ENCODE results near the gene SLC37A1.
A peak's percentile ranks its signal among the peaks of the same experiment; 100 is the strongest.

SLC37A1 gene

DNA sequence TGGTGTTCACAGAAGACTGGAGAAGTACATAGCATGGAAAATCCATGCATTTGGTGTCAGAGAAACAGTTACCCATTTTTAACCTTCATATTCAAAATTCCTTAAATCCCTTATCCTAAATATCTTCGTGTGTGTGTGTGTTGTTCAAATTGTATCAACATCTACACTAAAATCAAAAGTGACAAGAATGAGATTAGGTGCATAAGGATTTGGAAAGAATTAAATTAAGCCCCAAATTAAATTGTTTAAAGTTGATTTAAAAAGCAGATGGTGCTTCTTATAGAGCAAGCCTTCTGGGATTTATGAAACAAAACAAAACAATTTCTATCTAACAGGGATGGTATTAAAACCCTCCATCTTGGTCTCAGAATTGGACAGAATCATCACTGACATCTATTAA lies 22.3 kb upstream of the SLC37A1 start:
- Histone ChIP-seq H4K8ac (ENCODE audit: low read length) (no peak overlapping the region), H3K27ac (ENCODE audit: low read length, poor library complexity, severe bottlenecking) (no peak overlapping the region), H3K79me1 (replicated peaks; ENCODE audit: low read length, poor library complexity, severe bottlenecking) (peaks cover 2% of the 10 kb centered on the region), H2BK120ac (ENCODE audit: low read depth, low read length) (no peak overlapping the region), H3K18ac (ENCODE audit: low read depth in 1 of 2, low read length in 2 of 2) (no peak overlapping the region), H2AK5ac (ENCODE audit: low read length, severe bottlenecking) (no peak overlapping the region), H3K27me3 (ENCODE audit: control insufficient read depth in 1 of 2, insufficient read depth in 1 of 2, low read length in 2 of 2) (peaks cover 6 to 30% of the 10 kb centered on the region in 2 experiments), H3K9me3 (ENCODE audit: control insufficient read depth, low read length) (no peaks in the 10 kb centered on the region), H3K9ac (ENCODE audit: low read length) (no peak overlapping the region), H2AFZ (ENCODE audit: low read depth, low read length) (no peak overlapping the region), H3K23ac (ENCODE audit: low read length in 2 of 2) (no peak overlapping the region), H2BK5ac (ENCODE audit: low read depth, low read length, poor library complexity, severe bottlenecking) (no peak overlapping the region), H3K4me1 (ENCODE audit: control insufficient read depth, insufficient read depth, low read depth, low read length) (peaks cover 7% of the 10 kb centered on the region), H4K91ac (ENCODE audit: low read length) (no peak overlapping the region), H3K4me2 (ENCODE audit: low read length, poor library complexity, severe bottlenecking) (no peak overlapping the region), H3K4ac (ENCODE audit: low read depth in 1 of 2, low read length in 2 of 2) (no peak overlapping the region), H3K4me3 (ENCODE audit: insufficient read depth in 1 of 2, low read depth in 1 of 2, low read length in 2 of 2) (no peak overlapping the region), H2BK15ac (ENCODE audit: low read depth, poor library complexity, severe bottlenecking) (no peak overlapping the region), H3K36me3 (ENCODE audit: control insufficient read depth in 1 of 2, insufficient read depth in 2 of 2, low read depth in 1 of 2, low read length in 2 of 2) (no peaks in the 10 kb centered on the region), H2BK12ac (ENCODE audit: low read length in 2 of 2) (no peak overlapping the region), H3K14ac (ENCODE audit: low read length in 2 of 2) (no peak overlapping the region)
- DNase-seq = no peak
- WGBS = no CpG with 5 or more reads among the region's 1 CpG

DNA sequence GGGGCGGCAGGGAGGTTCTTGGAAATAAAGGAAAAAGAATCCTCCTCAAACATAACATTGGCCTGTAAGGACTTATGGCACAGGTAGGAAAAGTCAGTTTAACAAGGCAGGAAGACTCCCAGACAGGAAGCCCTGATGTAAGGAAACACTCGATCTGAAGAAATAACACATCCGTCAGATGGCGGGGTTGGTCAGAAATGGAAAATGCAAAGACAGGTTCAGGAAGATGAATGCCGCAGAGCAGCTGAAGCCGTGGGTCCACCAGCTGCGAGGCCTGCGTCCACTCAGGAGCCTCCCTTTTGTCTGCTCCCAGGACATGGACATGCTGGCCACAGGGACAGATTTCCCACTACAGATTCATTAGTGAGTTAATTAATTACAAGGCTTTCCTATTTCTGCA lies 21.5 kb upstream of the SLC37A1 start:
- DNase-seq = no peak
- H3K23ac ChIP-seq (ENCODE audit: low read length in 2 of 2) = no peak overlapping the region

GRCh38 chr21:42493109-42494060 lies 20.3 kb upstream of the SLC37A1 start:
- H2BK15ac ChIP-seq (ENCODE audit: low read depth, poor library complexity, severe bottlenecking) = no peak overlapping the region
- H3K4me3 ChIP-seq (ENCODE audit: insufficient read depth in 1 of 2, low read depth in 1 of 2, low read length in 2 of 2) = no peak overlapping the region
- no peak overlapping the region for H2BK5ac ChIP-seq (ENCODE audit: low read depth, low read length, poor library complexity, severe bottlenecking)
- WGBS = 87% methylated on average over 10 of the region's 13 CpGs
- H2BK120ac ChIP-seq (ENCODE audit: low read depth, low read length) = no peak overlapping the region
- H3K79me1 ChIP-seq (replicated peaks; ENCODE audit: low read length, poor library complexity, severe bottlenecking) = peaks cover 2% of the 10 kb centered on the region
- H4K8ac ChIP-seq (ENCODE audit: low read length) = no peak overlapping the region
- H3K4ac ChIP-seq (ENCODE audit: low read depth in 1 of 2, low read length in 2 of 2) = no peak overlapping the region
- no peak overlapping the region for H2AFZ ChIP-seq (ENCODE audit: low read depth, low read length)
- peaks cover 10% of the 10 kb centered on the region for H3K4me1 ChIP-seq (ENCODE audit: control insufficient read depth, insufficient read depth, low read depth, low read length)
- H3K4me2 ChIP-seq (ENCODE audit: low read length, poor library complexity, severe bottlenecking) = no peak overlapping the region
- no peaks in the 10 kb centered on the region for H3K9me3 ChIP-seq (ENCODE audit: control insufficient read depth, low read length)
- H3K27ac ChIP-seq (ENCODE audit: low read length, poor library complexity, severe bottlenecking) = no peak overlapping the region
- H3K9ac ChIP-seq (ENCODE audit: low read length) = no peak overlapping the region
- H2AK5ac ChIP-seq (ENCODE audit: low read length, severe bottlenecking) = no peak overlapping the region
- no peak overlapping the region for H4K91ac ChIP-seq (ENCODE audit: low read length)
- no peak for DNase-seq
- H2BK12ac ChIP-seq (ENCODE audit: low read length in 2 of 2) = no peak overlapping the region
- no peaks in the 10 kb centered on the region for H3K36me3 ChIP-seq (ENCODE audit: control insufficient read depth in 1 of 2, insufficient read depth in 2 of 2, low read depth in 1 of 2, low read length in 2 of 2)
- H3K14ac ChIP-seq (ENCODE audit: low read length in 2 of 2) = no peak overlapping the region
- H3K27me3 ChIP-seq (ENCODE audit: control insufficient read depth in 1 of 2, insufficient read depth in 1 of 2, low read length in 2 of 2) = peaks cover 6 to 17% of the 10 kb centered on the region in 2 experiments
- no peak overlapping the region for H3K23ac ChIP-seq (ENCODE audit: low read length in 2 of 2)
- H3K18ac ChIP-seq (ENCODE audit: low read depth in 1 of 2, low read length in 2 of 2) = no peak overlapping the region

More for the DNA sequence above, 21.5 kb upstream of the SLC37A1 start:
- H2BK120ac ChIP-seq (ENCODE audit: low read depth, low read length) = no peak overlapping the region
- no peak overlapping the region for H2AK5ac ChIP-seq (ENCODE audit: low read length, severe bottlenecking)
- no peaks in the 10 kb centered on the region for H3K9me3 ChIP-seq (ENCODE audit: control insufficient read depth, low read length)
- no peak overlapping the region for H2BK12ac ChIP-seq (ENCODE audit: low read length in 2 of 2)
- no peak overlapping the region for H3K27ac ChIP-seq (ENCODE audit: low read length, poor library complexity, severe bottlenecking)
- H3K27me3 ChIP-seq (ENCODE audit: control insufficient read depth in 1 of 2, insufficient read depth in 1 of 2, low read length in 2 of 2) = peaks cover 6 to 21% of the 10 kb centered on the region in 2 experiments
- no peak overlapping the region for H3K9ac ChIP-seq (ENCODE audit: low read length)
- no peak overlapping the region for H4K91ac ChIP-seq (ENCODE audit: low read length)
- H3K79me1 ChIP-seq (replicated peaks; ENCODE audit: low read length, poor library complexity, severe bottlenecking) = peaks cover 2% of the 10 kb centered on the region
- no peak overlapping the region for H3K4ac ChIP-seq (ENCODE audit: low read depth in 1 of 2, low read length in 2 of 2)
- peaks cover 10% of the 10 kb centered on the region for H3K4me1 ChIP-seq (ENCODE audit: control insufficient read depth, insufficient read depth, low read depth, low read length)
- no peak overlapping the region for H3K18ac ChIP-seq (ENCODE audit: low read depth in 1 of 2, low read length in 2 of 2)
- H2BK5ac ChIP-seq (ENCODE audit: low read depth, low read length, poor library complexity, severe bottlenecking) = no peak overlapping the region
- H2BK15ac ChIP-seq (ENCODE audit: low read depth, poor library complexity, severe bottlenecking) = no peak overlapping the region
- no peak overlapping the region for H4K8ac ChIP-seq (ENCODE audit: low read length)
- no peak overlapping the region for H3K14ac ChIP-seq (ENCODE audit: low read length in 2 of 2)
- H3K36me3 ChIP-seq (ENCODE audit: control insufficient read depth in 1 of 2, insufficient read depth in 2 of 2, low read depth in 1 of 2, low read length in 2 of 2) = no peaks in the 10 kb centered on the region
- 97% methylated on average over 5 of the region's 8 CpGs for WGBS
- H2AFZ ChIP-seq (ENCODE audit: low read depth, low read length) = no peak overlapping the region
- H3K4me3 ChIP-seq (ENCODE audit: insufficient read depth in 1 of 2, low read depth in 1 of 2, low read length in 2 of 2) = no peak overlapping the region
- no peak overlapping the region for H3K4me2 ChIP-seq (ENCODE audit: low read length, poor library complexity, severe bottlenecking)

DNA sequence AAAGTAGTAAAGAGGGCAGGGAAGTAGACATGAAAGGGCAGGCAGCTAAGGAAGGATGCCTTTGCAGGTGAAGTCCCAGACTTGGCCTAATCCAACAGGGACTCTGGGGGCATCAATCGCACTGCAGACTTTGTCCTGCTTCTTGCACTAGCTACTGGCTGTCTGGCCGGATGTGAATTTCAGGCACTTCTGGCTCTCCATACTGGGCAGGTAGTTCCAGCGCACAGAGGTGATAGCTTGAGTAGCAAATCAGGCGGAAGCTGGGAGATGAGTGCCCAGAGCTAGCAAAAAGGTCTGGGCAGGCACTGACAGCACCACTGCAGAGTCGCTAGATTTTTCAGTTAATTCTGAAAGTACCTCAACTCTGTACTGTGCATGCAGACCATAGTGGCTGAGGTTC lies 18.6 kb upstream of the SLC37A1 start:
- Histone ChIP-seq H2AK5ac (ENCODE audit: low read length, severe bottlenecking) (no peak overlapping the region), H2BK15ac (ENCODE audit: low read depth, poor library complexity, severe bottlenecking) (no peak overlapping the region), H3K18ac (ENCODE audit: low read depth in 1 of 2, low read length in 2 of 2) (no peak overlapping the region), H3K4me3 (ENCODE audit: insufficient read depth in 1 of 2, low read depth in 1 of 2, low read length in 2 of 2) (peak overlapping the region in 1 of 2 experiments; percentile 97), H3K4me2 (ENCODE audit: low read length, poor library complexity, severe bottlenecking) (no peak overlapping the region), H2BK12ac (ENCODE audit: low read length in 2 of 2) (no peak overlapping the region), H3K27me3 (ENCODE audit: control insufficient read depth in 1 of 2, insufficient read depth in 1 of 2, low read length in 2 of 2) (peaks cover 0 to 14% of the 10 kb centered on the region in 2 experiments), H3K27ac (ENCODE audit: low read length, poor library complexity, severe bottlenecking) (no peak overlapping the region), H2AFZ (ENCODE audit: low read depth, low read length) (no peak overlapping the region), H4K8ac (ENCODE audit: low read length) (no peak overlapping the region), H3K4me1 (ENCODE audit: control insufficient read depth, insufficient read depth, low read depth, low read length) (peaks cover 13% of the 10 kb centered on the region), H3K4ac (ENCODE audit: low read depth in 1 of 2, low read length in 2 of 2) (no peak overlapping the region), H3K79me1 (replicated peaks; ENCODE audit: low read length, poor library complexity, severe bottlenecking) (peaks cover 2% of the 10 kb centered on the region), H2BK5ac (ENCODE audit: low read depth, low read length, poor library complexity, severe bottlenecking) (no peak overlapping the region), H3K23ac (ENCODE audit: low read length in 2 of 2) (no peak overlapping the region), H2BK120ac (ENCODE audit: low read depth, low read length) (no peak overlapping the region), H3K9me3 (ENCODE audit: control insufficient read depth, low read length) (no peaks in the 10 kb centered on the region), H4K91ac (ENCODE audit: low read length) (no peak overlapping the region), H3K9ac (ENCODE audit: low read length) (no peak overlapping the region), H3K36me3 (ENCODE audit: control insufficient read depth in 1 of 2, insufficient read depth in 2 of 2, low read depth in 1 of 2, low read length in 2 of 2) (no peaks in the 10 kb centered on the region), H3K14ac (ENCODE audit: low read length in 2 of 2) (no peak overlapping the region)
- 94% methylated on average over 5 of the region's 5 CpGs for WGBS
- no peak for DNase-seq
